D721Med (cell line): Measurements from ENCODE around the gene SH2D7.

Source experiments
- DNase-seq: peaks from one replicate; pipeline ENCODE4 v3.0.0; 2011; ENCODE audit warnings: low spot score; ENCODE audit not compliant: insufficient read length
- FAIRE-seq: peaks from 2 replicates; lab custom pipeline; 2011; peaks lifted over from hg19 to GRCh38; lab: Jason Lieb, UNC
- CTCF ChIP-seq: IDR thresholded peaks from 2 replicates; pipeline ENCODE4 v1.5.1; 2012; ENCODE audit warnings: mild to moderate bottlenecking, control low read depth; ENCODE audit not compliant: insufficient read depth; ENCODE audit errors: missing control alignments

Gene SH2D7

GRCh38 chr15:78049691-78050440, 42.5 kb upstream of the SH2D7 start:
- FAIRE-seq (no peak), DNase-seq (no peak)
- no peak for TF ChIP-seq CTCF

GRCh38 chr15:78050441-78050809, 41.9 kb upstream of the SH2D7 start:
- TF ChIP-seq CTCF, result no peak
- DNase-seq, result no peak
- FAIRE-seq, result no peak

GRCh38 chr15:78050826-78051225, 41.5 kb upstream of the SH2D7 start:
- DNase-seq, result no peak
- no peak for FAIRE-seq
- no peak for TF ChIP-seq CTCF

GRCh38 chr15:78051596-78051995, 40.8 kb upstream of the SH2D7 start:
- no peak for TF ChIP-seq CTCF
- FAIRE-seq, result no peak
- no peak for DNase-seq

GRCh38 chr15:78052001-78052401, 40.4 kb upstream of the SH2D7 start:
- TF ChIP-seq CTCF, result no peak
- FAIRE-seq (no peak), DNase-seq (no peak)

- DNase-seq (no peak), FAIRE-seq (no peak)
- no peak for TF ChIP-seq CTCF
Observed at GRCh38 chr15:78052545-78052944, 39.8 kb upstream of the SH2D7 start.

GRCh38 chr15:78054518-78054917, 37.8 kb upstream of the SH2D7 start:
- TF ChIP-seq CTCF, result no peak
- no peak for DNase-seq
- no peak for FAIRE-seq
